ENCODE data around the gene SLC25A21.

The SLC25A21 gene

DNA sequence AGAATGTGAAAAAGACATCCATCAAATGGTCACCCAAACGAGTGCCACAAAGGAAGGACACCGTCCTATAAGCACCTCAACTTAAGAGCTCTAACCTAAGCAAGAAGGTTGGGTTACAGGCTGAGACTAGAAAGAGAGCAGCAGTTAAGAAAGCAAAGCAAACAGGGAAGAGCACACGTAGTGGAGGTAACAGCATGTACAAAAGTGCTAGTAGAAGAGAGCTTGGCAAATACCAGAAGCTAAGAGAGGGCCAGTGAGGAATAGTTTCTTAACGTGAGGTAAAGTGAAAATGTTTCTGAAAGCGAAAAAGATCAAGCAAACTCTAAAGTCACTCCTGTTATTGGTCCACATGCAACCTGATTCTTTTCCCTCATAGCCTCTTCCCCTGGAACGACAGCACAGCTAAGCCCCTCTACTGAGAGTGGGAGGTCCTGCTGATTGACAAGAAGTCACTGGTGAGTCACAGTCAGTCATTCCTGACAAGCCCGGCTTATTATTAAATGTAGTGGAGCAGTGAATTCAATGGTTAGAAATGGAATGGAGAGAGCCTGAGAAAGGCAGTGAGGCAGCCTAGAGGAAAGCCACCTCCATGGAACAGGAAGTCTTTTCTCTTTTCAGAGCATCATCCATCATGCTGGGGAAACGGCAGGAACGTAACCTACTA lies 204.4 kb downstream of the SLC25A21 start:
- no peak for TF ChIP-seq SIN3A (IDR thresholded peaks at IDR 0.05; ENCODE audit: borderline replicate concordance, insufficient read depth, low read length)
- no peak for TF ChIP-seq FOXP2 (optimal IDR thresholded peaks at IDR 0.05; ENCODE audit: borderline replicate concordance, extremely low read depth, extremely low read length, insufficient read depth)
- TF ChIP-seq POLR2AphosphoS5 (IDR thresholded peaks at IDR 0.05; ENCODE audit: low read depth, low read length) = no peak
- TF ChIP-seq, protein P1, sequence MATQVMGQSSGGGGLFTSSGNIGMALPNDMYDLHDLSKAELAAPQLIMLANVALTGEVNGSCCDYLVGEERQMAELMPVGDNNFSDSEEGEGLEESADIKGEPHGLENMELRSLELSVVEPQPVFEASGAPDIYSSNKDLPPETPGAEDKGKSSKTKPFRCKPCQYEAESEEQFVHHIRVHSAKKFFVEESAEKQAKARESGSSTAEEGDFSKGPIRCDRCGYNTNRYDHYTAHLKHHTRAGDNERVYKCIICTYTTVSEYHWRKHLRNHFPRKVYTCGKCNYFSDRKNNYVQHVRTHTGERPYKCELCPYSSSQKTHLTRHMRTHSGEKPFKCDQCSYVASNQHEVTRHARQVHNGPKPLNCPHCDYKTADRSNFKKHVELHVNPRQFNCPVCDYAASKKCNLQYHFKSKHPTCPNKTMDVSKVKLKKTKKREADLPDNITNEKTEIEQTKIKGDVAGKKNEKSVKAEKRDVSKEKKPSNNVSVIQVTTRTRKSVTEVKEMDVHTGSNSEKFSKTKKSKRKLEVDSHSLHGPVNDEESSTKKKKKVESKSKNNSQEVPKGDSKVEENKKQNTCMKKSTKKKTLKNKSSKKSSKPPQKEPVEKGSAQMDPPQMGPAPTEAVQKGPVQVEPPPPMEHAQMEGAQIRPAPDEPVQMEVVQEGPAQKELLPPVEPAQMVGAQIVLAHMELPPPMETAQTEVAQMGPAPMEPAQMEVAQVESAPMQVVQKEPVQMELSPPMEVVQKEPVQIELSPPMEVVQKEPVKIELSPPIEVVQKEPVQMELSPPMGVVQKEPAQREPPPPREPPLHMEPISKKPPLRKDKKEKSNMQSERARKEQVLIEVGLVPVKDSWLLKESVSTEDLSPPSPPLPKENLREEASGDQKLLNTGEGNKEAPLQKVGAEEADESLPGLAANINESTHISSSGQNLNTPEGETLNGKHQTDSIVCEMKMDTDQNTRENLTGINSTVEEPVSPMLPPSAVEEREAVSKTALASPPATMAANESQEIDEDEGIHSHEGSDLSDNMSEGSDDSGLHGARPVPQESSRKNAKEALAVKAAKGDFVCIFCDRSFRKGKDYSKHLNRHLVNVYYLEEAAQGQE (IDR thresholded peaks at IDR 0.05; ENCODE audit: insufficient read depth in 1 of 2, low read depth in 2 of 2, low read length in 2 of 2) = no peak
- no peak for TF ChIP-seq TAF1 (IDR thresholded peaks at IDR 0.05; ENCODE audit: borderline replicate concordance, insufficient read depth, low read length)

- TF ChIP-seq SIN3A (IDR thresholded peaks at IDR 0.05; ENCODE audit: borderline replicate concordance, insufficient read depth, low read length) = no peak
- TF ChIP-seq, protein P1 (IDR thresholded peaks at IDR 0.05; ENCODE audit: insufficient read depth in 1 of 2, low read depth in 2 of 2, low read length in 2 of 2) = no peak
- no peak for TF ChIP-seq POLR2AphosphoS5 (IDR thresholded peaks at IDR 0.05; ENCODE audit: low read depth, low read length)
- no peak for TF ChIP-seq FOXP2 (optimal IDR thresholded peaks at IDR 0.05; ENCODE audit: borderline replicate concordance, extremely low read depth, extremely low read length, insufficient read depth)
- TF ChIP-seq TAF1 (IDR thresholded peaks at IDR 0.05; ENCODE audit: borderline replicate concordance, insufficient read depth, low read length) = no peak
Observed at GRCh38 chr14:36955967-36956366, 216.4 kb downstream of the SLC25A21 start.

- TF ChIP-seq SIN3A (IDR thresholded peaks at IDR 0.05; ENCODE audit: borderline replicate concordance, insufficient read depth, low read length) = no peak
- no peak for TF ChIP-seq TAF1 (IDR thresholded peaks at IDR 0.05; ENCODE audit: borderline replicate concordance, insufficient read depth, low read length)
- TF ChIP-seq, protein P1 (IDR thresholded peaks at IDR 0.05; ENCODE audit: insufficient read depth in 1 of 2, low read depth in 2 of 2, low read length in 2 of 2) = no peak
- no peak for TF ChIP-seq FOXP2 (optimal IDR thresholded peaks at IDR 0.05; ENCODE audit: borderline replicate concordance, extremely low read depth, extremely low read length, insufficient read depth)
- TF ChIP-seq POLR2AphosphoS5 (IDR thresholded peaks at IDR 0.05; ENCODE audit: low read depth, low read length) = no peak
Observed at GRCh38 chr14:36955376-36955775, 217.0 kb downstream of the SLC25A21 start.

- TF ChIP-seq SIN3A (IDR thresholded peaks at IDR 0.05; ENCODE audit: borderline replicate concordance, insufficient read depth, low read length) = no peak
- TF ChIP-seq TAF1 (IDR thresholded peaks at IDR 0.05; ENCODE audit: borderline replicate concordance, insufficient read depth, low read length) = no peak
- no peak for TF ChIP-seq POLR2AphosphoS5 (IDR thresholded peaks at IDR 0.05; ENCODE audit: low read depth, low read length)
- no peak for TF ChIP-seq FOXP2 (optimal IDR thresholded peaks at IDR 0.05; ENCODE audit: borderline replicate concordance, extremely low read depth, extremely low read length, insufficient read depth)
- TF ChIP-seq, protein P1 (IDR thresholded peaks at IDR 0.05; ENCODE audit: insufficient read depth in 1 of 2, low read depth in 2 of 2, low read length in 2 of 2) = no peak
Observed at GRCh38 chr14:36952689-36953088, 219.7 kb downstream of the SLC25A21 start.
